B cell (primary cell): ENCODE measurements around the gene ZCCHC7.
"Not testable (repeated sequence)": the region's sequence is repeated elsewhere in the genome, so short reads cannot be mapped to it uniquely, and the experiment has no call there.

Experiments
- EZH2 ChIP-seq: IDR thresholded peaks from 2 replicates; pipeline ENCODE4 v1.6.1; 2012; ENCODE audit warnings: borderline replicate concordance, low read depth, mild to moderate bottlenecking, moderate library complexity, low read length; ENCODE audit not compliant: insufficient read depth, poor library complexity, severe bottlenecking
- TF ChIP-seq, protein P1 (sequence below): fragments of 200-600 bp; IDR thresholded peaks from one replicate; pipeline ENCODE4 v1.8.0; 2022; ENCODE audit warnings: antibody characterized with exemption, mild to moderate bottlenecking

DNA sequence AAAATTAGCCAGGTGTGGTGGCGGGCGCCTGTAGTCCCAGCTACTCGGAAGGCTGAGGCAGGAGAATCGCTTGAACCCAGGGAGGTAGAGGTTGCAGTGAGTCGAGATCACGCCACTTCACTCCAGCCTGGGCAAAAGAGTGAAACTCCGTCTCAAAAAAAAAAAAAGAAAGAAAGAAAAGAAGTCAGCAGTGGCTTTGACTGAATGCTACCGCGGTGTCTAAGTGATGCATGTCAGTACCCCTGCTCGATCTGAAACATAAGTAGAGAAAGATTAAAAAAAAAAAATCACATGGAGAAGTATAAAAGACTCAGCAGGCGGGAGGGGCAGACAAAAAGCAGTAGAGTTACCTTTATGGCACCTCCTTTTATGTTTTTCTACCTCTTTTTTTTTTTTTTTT lies 182.9 kb downstream of the ZCCHC7 start:
- TF ChIP-seq, protein P1, sequence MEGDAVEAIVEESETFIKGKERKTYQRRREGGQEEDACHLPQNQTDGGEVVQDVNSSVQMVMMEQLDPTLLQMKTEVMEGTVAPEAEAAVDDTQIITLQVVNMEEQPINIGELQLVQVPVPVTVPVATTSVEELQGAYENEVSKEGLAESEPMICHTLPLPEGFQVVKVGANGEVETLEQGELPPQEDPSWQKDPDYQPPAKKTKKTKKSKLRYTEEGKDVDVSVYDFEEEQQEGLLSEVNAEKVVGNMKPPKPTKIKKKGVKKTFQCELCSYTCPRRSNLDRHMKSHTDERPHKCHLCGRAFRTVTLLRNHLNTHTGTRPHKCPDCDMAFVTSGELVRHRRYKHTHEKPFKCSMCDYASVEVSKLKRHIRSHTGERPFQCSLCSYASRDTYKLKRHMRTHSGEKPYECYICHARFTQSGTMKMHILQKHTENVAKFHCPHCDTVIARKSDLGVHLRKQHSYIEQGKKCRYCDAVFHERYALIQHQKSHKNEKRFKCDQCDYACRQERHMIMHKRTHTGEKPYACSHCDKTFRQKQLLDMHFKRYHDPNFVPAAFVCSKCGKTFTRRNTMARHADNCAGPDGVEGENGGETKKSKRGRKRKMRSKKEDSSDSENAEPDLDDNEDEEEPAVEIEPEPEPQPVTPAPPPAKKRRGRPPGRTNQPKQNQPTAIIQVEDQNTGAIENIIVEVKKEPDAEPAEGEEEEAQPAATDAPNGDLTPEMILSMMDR: not testable (repeated sequence)
- TF ChIP-seq EZH2: not testable (repeated sequence)
